Body of pancreas (tissue), 4 donors: ENCODE measurements around the gene NGEF.

Experiments used
- POLR2A ChIP-seq, 3 donors: fragments of 450-650 bp; IDR thresholded peaks; one replicate each; pipeline ENCODE4 v1.6.1; 2016; ENCODE audit warnings: antibody characterized with exemption in 3 of 3, mild to moderate bottlenecking in 2 of 3
- TF ChIP-seq, protein P1 (sequence below), 7 experiments: fragments of 450-650 bp in 4 of 7; fragments of 200-600 bp in 3 of 7; sonication (generic) in 3 of 7; IDR thresholded peaks; one replicate each; pipeline ENCODE4 v1.5.1; 2016 to 2019; ENCODE audit warnings: antibody characterized with exemption in 7 of 7

DNA sequence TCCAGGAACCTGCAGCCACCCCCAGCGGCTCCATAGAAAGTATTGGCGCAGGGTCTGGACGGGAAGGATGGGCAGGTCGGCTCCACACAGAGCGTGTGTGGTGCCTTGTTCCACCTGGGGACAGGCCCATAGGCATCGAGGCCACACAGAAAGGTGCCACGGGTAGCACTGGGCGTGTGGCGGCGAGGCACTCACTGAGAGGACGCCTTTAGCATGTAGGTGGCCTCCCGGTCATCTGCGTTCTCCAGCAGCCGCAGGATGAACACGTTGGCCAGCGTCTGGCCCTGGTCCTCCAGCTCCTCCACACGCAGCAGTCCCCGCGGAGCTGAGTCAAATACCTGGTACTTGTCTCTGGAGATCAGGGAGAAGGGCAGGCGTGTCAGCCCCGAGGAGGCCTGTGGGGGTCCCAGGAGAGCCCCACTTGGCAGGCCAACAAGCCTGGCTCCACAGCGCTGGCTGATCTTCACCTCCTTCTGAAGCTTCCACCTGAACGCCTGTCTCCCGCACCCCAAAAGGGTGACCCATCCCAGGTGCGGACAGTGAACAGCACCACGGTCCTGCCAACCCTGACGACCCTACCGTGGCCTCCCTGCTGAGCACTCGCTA, 129.8 kb downstream of the NGEF start:
- TF ChIP-seq, protein P1, sequence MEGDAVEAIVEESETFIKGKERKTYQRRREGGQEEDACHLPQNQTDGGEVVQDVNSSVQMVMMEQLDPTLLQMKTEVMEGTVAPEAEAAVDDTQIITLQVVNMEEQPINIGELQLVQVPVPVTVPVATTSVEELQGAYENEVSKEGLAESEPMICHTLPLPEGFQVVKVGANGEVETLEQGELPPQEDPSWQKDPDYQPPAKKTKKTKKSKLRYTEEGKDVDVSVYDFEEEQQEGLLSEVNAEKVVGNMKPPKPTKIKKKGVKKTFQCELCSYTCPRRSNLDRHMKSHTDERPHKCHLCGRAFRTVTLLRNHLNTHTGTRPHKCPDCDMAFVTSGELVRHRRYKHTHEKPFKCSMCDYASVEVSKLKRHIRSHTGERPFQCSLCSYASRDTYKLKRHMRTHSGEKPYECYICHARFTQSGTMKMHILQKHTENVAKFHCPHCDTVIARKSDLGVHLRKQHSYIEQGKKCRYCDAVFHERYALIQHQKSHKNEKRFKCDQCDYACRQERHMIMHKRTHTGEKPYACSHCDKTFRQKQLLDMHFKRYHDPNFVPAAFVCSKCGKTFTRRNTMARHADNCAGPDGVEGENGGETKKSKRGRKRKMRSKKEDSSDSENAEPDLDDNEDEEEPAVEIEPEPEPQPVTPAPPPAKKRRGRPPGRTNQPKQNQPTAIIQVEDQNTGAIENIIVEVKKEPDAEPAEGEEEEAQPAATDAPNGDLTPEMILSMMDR (IDR thresholded peaks at IDR 0.05): no peak
- no peak for TF ChIP-seq POLR2A (IDR thresholded peaks at IDR 0.05)
